Measurements from ENCODE around the gene NAV2.

DNA sequence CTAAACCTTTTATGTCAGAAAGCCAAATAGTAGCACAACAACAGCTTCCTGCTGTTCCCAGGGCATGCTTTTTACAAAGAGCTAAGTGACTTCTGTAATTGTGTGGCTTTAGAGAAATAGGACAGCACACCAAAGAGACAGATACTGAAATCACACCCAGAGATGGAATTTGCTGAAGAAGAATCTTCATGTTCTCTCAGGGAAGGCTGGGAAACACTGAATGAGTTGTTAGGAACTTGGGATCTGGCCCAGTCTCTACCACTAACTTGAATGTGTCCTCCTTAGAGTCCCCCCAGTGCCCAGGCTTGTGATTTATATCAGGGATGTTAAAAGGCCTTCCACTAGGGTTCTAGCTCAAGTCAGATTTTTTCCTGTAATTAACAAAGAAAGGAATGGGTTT is 272.5 kb downstream of the NAV2 start:
- TF ChIP-seq, protein P1, sequence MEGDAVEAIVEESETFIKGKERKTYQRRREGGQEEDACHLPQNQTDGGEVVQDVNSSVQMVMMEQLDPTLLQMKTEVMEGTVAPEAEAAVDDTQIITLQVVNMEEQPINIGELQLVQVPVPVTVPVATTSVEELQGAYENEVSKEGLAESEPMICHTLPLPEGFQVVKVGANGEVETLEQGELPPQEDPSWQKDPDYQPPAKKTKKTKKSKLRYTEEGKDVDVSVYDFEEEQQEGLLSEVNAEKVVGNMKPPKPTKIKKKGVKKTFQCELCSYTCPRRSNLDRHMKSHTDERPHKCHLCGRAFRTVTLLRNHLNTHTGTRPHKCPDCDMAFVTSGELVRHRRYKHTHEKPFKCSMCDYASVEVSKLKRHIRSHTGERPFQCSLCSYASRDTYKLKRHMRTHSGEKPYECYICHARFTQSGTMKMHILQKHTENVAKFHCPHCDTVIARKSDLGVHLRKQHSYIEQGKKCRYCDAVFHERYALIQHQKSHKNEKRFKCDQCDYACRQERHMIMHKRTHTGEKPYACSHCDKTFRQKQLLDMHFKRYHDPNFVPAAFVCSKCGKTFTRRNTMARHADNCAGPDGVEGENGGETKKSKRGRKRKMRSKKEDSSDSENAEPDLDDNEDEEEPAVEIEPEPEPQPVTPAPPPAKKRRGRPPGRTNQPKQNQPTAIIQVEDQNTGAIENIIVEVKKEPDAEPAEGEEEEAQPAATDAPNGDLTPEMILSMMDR (IDR thresholded peaks at IDR 0.05), result no peak
- TF ChIP-seq POLR2A (IDR thresholded peaks at IDR 0.05), result no peak
